Prostate gland (tissue), 2 donors: ENCODE data around the gene GPR32.

Source experiments
- CTCF ChIP-seq, 4 experiments: fragments of 200-600 bp in 2 of 4; fragments of 450-650 bp in 2 of 4; sonication (generic) in 2 of 4; IDR thresholded peaks; 1 replicate in 3 of 4; 2 replicates in 1 of 4; pipeline ENCODE4 v1.5.1; 2016 to 2019; ENCODE audit warnings: antibody characterized with exemption in 4 of 4, mild to moderate bottlenecking in 2 of 4, moderate library complexity in 2 of 4
- POLR2A ChIP-seq: fragments of 450-650 bp; IDR thresholded peaks from one replicate; pipeline ENCODE4 v1.6.1; 2016; ENCODE audit warnings: antibody characterized with exemption, mild to moderate bottlenecking
- POLR2AphosphoS5 ChIP-seq: sonication (generic); formaldehyde crosslinking; IDR thresholded peaks from one replicate; pipeline ENCODE4 v1.6.1; 2017; ENCODE audit warnings: antibody characterized with exemption

GRCh38 chr19:50721441-50722137, 48.7 kb upstream of the GPR32 start:
- TF ChIP-seq CTCF (IDR thresholded peaks at IDR 0.05) (no peak), POLR2AphosphoS5 (no peak), POLR2A (no peak)
